Endothelial cell of umbilical vein (primary cell): ENCODE data around the gene SLC49A3. TPM values are rescaled to one million over a fixed set of nuclear protein-coding genes. Genes with fewer than 3 reads are reported as not detected.

Source experiments
- BruUV-seq: library from RNA; stranded (reverse); fragments of 400-500 nt; replicated peaks from 2 replicates; lab custom pipeline; 2021; lab: Mats Ljungman, UMichigan
- CTCF ChIA-PET: fragments of 300-600, 350-600 bp; sonication (Branson Sonifier 250); formaldehyde crosslinking; loops from one replicate; lab custom pipeline; 2021; ENCODE audit warnings: antibody characterized with exemption, inconsistent platforms; lab: Charles Lee
- POLR2A ChIA-PET: fragments of 300-600, 350-600 bp; sonication (Branson Sonifier 250); formaldehyde crosslinking; loops from one replicate; lab custom pipeline; 2021; ENCODE audit warnings: antibody characterized with exemption, inconsistent platforms; lab: Charles Lee
- DNase-seq: peaks from one replicate; pipeline ENCODE4 v3.0.0-alpha.2; 2011; ENCODE audit warnings: low read depth, low spot score
- FAIRE-seq: peaks from 2 replicates; lab custom pipeline; 2011; peaks lifted over from hg19 to GRCh38; lab: Jason Lieb, UNC
- H2AFZ ChIP-seq: 2 replicates; pipeline ENCODE4 v1.6.0; 2012; ENCODE audit warnings: low read depth, low read length, control low read depth, inconsistent platforms
- H3K27ac ChIP-seq: 2 replicates; pipeline ENCODE4 v1.5.1; 2011; ENCODE audit warnings: low read depth, mild to moderate bottlenecking, control low read depth, low read length, moderate library complexity; ENCODE audit not compliant: insufficient read depth
- H3K27me3 ChIP-seq, 2 experiments: 2 replicates each; pipeline versions ENCODE4 v1.6.0 to v1.6.1; 2011; ENCODE audit warnings: low read length in 2 of 2, mixed read lengths in 1 of 2; ENCODE audit not compliant: control insufficient read depth in 2 of 2, insufficient read depth in 2 of 2
- H3K36me3 ChIP-seq, 2 experiments: 2 replicates in 1 of 2; 3 replicates in 1 of 2; pipeline ENCODE4 v1.5.1; 2011; ENCODE audit warnings: low read length in 2 of 2, mild to moderate bottlenecking in 1 of 2, moderate library complexity in 1 of 2; ENCODE audit not compliant: control insufficient read depth in 2 of 2, insufficient read depth in 2 of 2; ENCODE audit errors: extremely low read depth in 1 of 2
- H3K4me1 ChIP-seq: 3 replicates; pipeline ENCODE4 v1.5.1; 2011; ENCODE audit warnings: mild to moderate bottlenecking, low read length; ENCODE audit not compliant: control insufficient read depth, insufficient read depth; ENCODE audit errors: extremely low read depth
- H3K4me2 ChIP-seq: 2 replicates; pipeline ENCODE4 v1.6.1; 2011; ENCODE audit warnings: low read length, control low read depth, mixed read lengths; ENCODE audit not compliant: insufficient read depth
- H3K4me3 ChIP-seq, 3 experiments: fragments of 200-600 bp in 1 of 3; sonication (generic), shearing (Covaris generic) in 1 of 3; replicated peaks in 1 of 3; 2 replicates each; pipeline ENCODE4 v1.5.1; 2011 to 2016; ENCODE audit warnings: control low read depth in 3 of 3, low read length in 3 of 3, mild to moderate bottlenecking in 2 of 3, inconsistent platforms in 1 of 3, low read depth in 1 of 3, moderate library complexity in 1 of 3; ENCODE audit not compliant: insufficient read depth in 1 of 3
- H3K79me2 ChIP-seq: 2 replicates; pipeline ENCODE4 v1.6.0; 2012; ENCODE audit warnings: low read length, inconsistent platforms; ENCODE audit not compliant: control insufficient read depth, insufficient read depth
- H3K9ac ChIP-seq: replicated peaks from 2 replicates; pipeline ENCODE3; 2011; ENCODE audit warnings: low read length, control low read depth; ENCODE audit not compliant: insufficient read depth; ENCODE audit errors: extremely low read depth
- H3K9me1 ChIP-seq: replicated peaks from 3 replicates; pipeline ENCODE4 v1.6.0; 2011; ENCODE audit warnings: mild to moderate bottlenecking, low read length; ENCODE audit not compliant: control insufficient read depth, insufficient read depth; ENCODE audit errors: extremely low read depth
- H3K9me3 ChIP-seq: replicated peaks from 2 replicates; pipeline ENCODE4 v1.5.1; 2012; ENCODE audit warnings: low read length, inconsistent platforms; ENCODE audit not compliant: control insufficient read depth, insufficient read depth
- H4K20me1 ChIP-seq: replicated peaks from 2 replicates; pipeline ENCODE3; 2011; ENCODE audit warnings: mild to moderate bottlenecking, low read length; ENCODE audit not compliant: control insufficient read depth, insufficient read depth; ENCODE audit errors: extremely low read depth
- FOS ChIP-seq: IDR thresholded peaks from 2 replicates; pipeline ENCODE4 v1.6.1; 2011; ENCODE audit warnings: mild to moderate bottlenecking, low read length, moderate library complexity, borderline replicate concordance; ENCODE audit not compliant: insufficient read depth
- JUN ChIP-seq: IDR thresholded peaks from 2 replicates; pipeline ENCODE4 v1.6.1; 2011; ENCODE audit warnings: borderline replicate concordance, low read depth; ENCODE audit not compliant: insufficient read length, insufficient read depth
- MYC ChIP-seq: IDR thresholded peaks from one replicate; pipeline ENCODE4 v1.6.1; 2011; ENCODE audit warnings: mild to moderate bottlenecking, low read depth, low read length
- POLR2AphosphoS5 ChIP-seq: IDR thresholded peaks from 2 replicates; pipeline ENCODE4 v1.6.1; 2012; ENCODE audit warnings: low read depth, mild to moderate bottlenecking, control low read depth, low read length, moderate library complexity; ENCODE audit not compliant: insufficient read depth
- dilution Hi-C: fragments of 300-500 bp; cut with MboI; formaldehyde crosslinking; loops from one replicate; pipeline ENCODE4 v1.15.0; 2019; ENCODE audit warnings: low sequenced_read_pairs; ENCODE audit not compliant: extremely low pct_ligation_motif_present
- intact Hi-C: fragments of 100-400 bp; cut with micrococcal nuclease; formaldehyde crosslinking; loops from one replicate; pipeline ENCODE4 v1.10.0; 2022
- polyA plus RNA-seq, 4 experiments: library from polyadenylated mRNA; depleted of rRNA in 3 of 4; stranded (reverse) in 3 of 4; unstranded in 1 of 4; fragments of >200 nt; gene quantifications; 2 replicates each; pipeline versions ENCODE4 v1.2.1 to v1.2.3, GENCODE V29; 2011 to 2012; ENCODE audit warnings: missing spikeins in 1 of 4
- total RNA-seq: library from RNA; stranded (reverse); gene quantifications from 2 replicates; pipeline ENCODE4 v1.2.3, GENCODE V29; 2021

SLC49A3 gene
- total and polyA plus RNA-seq, 2 donors (not counting 3 experiments of a cell fraction or from before 2014, with no cell fraction given) = 4.2 to 11.5 TPM

DNA sequence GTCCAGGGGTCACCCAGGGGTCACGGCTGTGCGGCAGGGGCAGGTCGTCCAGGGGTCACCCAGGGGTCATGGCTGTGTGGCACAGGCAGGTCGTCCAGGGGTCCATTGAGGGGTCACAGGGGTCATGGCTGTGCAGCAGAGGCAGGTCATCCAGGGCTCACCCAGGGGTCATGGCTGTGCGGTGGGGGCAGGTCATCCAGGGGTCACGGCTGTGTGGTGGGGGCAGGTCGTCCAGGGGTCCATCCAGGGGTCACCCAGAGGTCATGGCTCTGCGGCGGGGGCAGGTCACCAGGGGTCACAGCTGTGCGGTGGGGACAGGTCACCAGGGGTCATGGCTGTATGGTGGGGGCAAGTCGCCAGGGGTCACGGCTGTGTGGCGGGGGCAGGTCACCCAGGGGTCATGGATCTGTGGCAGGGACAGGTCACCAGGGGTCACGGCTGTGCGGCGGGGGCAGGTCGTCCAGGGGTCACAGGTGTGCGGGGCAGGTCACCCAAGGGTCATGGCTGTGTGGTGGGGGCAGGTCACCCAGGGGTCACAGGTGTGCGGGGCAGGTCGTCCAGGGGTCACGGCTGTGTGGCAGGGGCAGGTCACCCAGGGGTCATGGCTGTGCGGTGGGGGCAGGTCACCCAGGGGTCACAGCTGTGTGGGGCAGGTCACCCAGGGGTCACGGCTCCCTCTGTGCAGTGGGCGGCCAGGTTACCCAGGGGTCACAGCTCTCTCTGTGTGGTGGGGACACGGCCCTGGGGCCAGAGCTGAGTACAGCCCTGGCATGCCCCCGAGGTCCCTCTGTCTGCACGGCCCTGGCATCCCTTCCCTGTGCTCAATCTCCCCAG is 30.9 kb downstream of the SLC49A3 start:
- no peaks in the 10 kb centered on the region for H3K36me3 ChIP-seq
- dilution Hi-C loops (no loop called here), intact Hi-C loops (no loop called here)
- no peak for FAIRE-seq
- CTCF ChIA-PET = no interaction called here
- no peaks in the 10 kb centered on the region for H3K9me3 ChIP-seq
- no peak overlapping the region for H3K4me3 ChIP-seq
- no peaks in the 10 kb centered on the region for H3K79me2 ChIP-seq
- no peaks in the 10 kb centered on the region for H4K20me1 ChIP-seq
- no peak overlapping the region for H3K4me2 ChIP-seq
- BruUV-seq = no TSS peak
- TF ChIP-seq POLR2AphosphoS5 = no peak
- no peak overlapping the region for H3K27ac ChIP-seq
- no peaks in the 10 kb centered on the region for H3K9me1 ChIP-seq
- no peaks in the 10 kb centered on the region for H3K4me1 ChIP-seq
- POLR2A ChIA-PET = no interaction called here
- no peak for DNase-seq
- no peak overlapping the region for H2AFZ ChIP-seq
- no peak overlapping the region for H3K9ac ChIP-seq
- H3K27me3 ChIP-seq = no peaks in the 10 kb centered on the region

DNA sequence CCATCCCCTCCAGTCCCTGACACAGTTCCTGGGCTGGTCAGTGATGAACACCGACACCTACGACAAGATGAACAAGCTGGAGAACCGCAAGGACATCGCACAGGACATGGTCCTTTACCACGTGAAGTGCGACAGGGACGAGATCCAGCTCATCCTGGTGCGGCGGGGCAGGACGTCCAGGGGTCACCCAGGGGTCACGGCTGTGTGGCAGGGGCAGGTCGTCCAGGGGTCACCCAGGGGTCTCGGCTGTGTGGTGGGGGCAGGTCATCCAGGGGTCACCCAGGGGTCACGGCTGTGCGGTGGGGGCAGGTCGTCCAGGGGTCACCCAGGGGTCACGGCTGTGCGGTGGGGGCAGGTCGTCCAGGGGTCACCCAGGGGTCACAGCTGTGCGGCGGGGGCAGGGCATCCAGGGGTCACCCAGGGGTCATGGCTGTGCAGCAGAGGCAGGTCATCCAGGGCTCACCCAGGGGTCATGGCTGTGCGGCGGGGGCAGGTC is 31.6 kb downstream of the SLC49A3 start:
- intact Hi-C loops (no loop called here), dilution Hi-C loops (no loop called here)
- Histone ChIP-seq H4K20me1 (no peaks in the 10 kb centered on the region), H3K79me2 (no peaks in the 10 kb centered on the region), H3K4me1 (no peaks in the 10 kb centered on the region), H2AFZ (no peak overlapping the region), H3K9me1 (no peaks in the 10 kb centered on the region), H3K36me3 (no peaks in the 10 kb centered on the region), H3K9me3 (no peaks in the 10 kb centered on the region), H3K9ac (no peak overlapping the region), H3K27me3 (no peaks in the 10 kb centered on the region), H3K27ac (no peak overlapping the region), H3K4me3 (no peak overlapping the region), H3K4me2 (no peak overlapping the region)
- no TSS peak for BruUV-seq
- POLR2A ChIA-PET = no interaction called here
- no peak for TF ChIP-seq MYC
- TF ChIP-seq FOS = no peak
- no peak for TF ChIP-seq JUN
- DNase-seq = no peak
- FAIRE-seq = no peak
- CTCF ChIA-PET = no interaction called here
